Right hindlimb (tissue), 1 donor: ENCODE measurements around the gene CEP170B.
"Not testable (repeated sequence)": the region's sequence is repeated elsewhere in the genome, so short reads cannot be mapped to it uniquely, and the experiment has no call there.

ENCODE experiments used
- DNase-seq: peaks from one replicate; pipeline ENCODE4 v3.0.0-alpha.2; 2018

Gene CEP170B

GRCh38 chr14:104879983-104880565 lies 15.0 kb downstream of the CEP170B start:
- no peak for DNase-seq

DNA sequence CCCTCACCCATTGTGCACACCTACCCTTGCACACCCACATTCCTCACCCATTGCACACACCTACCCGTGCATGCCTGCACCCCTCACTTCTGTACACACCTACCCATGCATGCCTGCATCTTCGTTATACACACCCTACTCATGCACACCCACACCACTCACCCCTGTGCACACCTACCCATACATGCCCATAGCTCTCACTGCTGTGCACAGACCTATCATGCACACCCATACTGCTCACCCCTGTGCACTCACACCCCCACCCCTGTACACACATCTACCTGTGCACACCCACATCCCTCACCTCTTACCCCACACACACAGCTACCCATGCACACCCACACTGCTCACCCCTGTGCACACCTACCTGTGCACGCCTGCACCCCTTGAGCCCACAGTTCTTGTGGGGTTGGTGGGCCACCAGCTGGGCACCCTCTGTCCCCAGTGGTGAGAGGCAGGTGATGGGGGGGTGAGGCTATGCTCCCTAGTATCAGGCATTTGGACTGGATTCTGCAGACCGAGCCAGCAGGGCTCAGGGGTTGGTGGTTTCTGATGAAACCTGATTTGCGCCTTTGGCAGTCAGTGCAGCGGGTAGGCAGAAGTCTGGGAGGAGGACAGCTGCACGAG lies 15.6 kb downstream of the CEP170B start:
- no peak for DNase-seq

DNA sequence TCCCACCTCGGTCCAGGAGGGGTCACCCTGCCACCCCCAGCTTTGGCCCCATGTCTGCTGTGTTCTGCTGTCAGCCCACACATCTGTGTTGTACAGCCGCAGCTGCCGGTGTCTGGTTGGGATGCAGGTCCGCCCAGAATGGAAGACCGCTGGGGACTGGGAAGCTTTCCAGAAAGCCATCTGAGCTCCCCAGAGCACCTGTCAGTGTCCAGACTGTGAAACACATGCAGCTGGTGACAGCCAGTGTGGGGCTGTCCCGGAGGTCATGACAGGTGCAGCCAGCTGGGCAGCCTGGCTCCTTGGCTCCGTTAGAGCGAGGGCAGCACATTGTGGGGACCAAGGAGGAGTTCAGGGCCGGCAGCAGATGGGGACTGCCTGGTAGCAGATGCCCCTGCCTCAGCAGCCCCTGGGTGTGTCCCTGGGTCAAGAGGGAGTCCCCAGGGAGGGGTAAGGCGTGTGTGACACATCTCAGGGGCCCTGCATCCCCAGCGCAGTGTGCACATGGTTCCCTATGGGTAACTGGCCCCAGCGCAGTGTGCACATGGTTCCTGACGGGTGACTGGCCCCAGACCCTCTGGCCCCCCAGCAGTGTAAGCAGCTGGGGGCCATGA lies 16.4 kb downstream of the CEP170B start:
- peak; percentile 90 for DNase-seq

DNA sequence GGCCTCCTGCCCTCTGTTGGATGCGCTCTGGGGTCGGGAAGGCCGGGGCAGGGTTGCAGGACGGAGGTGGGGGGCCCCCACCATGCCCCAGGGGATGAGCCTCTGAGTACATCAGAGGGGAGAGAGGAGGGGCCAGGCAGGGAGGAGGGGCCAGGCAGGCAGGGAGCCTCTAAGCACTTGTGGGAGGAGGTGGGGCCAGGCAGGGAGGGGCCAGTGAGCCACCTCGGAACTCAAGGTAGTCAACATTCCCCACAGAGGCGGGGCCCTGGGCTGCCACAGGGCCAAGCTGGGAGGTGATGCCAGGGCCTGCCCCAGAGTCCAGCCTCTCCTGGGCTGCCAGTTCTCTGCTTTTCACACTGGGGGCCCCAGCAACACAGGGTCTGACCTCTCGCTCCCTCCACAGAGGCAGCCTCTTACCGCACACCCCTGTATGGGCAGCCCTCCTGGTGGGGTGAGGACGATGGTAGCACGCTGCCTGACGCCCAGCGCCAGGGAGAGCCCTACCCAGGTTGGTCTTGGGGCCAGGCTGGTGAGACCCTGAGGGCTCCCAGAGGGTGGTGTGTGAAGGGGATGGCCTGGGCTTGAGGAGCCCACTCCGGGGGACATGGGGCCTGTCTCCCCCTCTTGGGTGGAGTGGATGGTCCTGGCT lies 17.4 kb downstream of the CEP170B start:
- no peak for DNase-seq

GRCh38 chr14:104882991-104883660 lies 18.1 kb downstream of the CEP170B start:
- DNase-seq = no peak

DNA sequence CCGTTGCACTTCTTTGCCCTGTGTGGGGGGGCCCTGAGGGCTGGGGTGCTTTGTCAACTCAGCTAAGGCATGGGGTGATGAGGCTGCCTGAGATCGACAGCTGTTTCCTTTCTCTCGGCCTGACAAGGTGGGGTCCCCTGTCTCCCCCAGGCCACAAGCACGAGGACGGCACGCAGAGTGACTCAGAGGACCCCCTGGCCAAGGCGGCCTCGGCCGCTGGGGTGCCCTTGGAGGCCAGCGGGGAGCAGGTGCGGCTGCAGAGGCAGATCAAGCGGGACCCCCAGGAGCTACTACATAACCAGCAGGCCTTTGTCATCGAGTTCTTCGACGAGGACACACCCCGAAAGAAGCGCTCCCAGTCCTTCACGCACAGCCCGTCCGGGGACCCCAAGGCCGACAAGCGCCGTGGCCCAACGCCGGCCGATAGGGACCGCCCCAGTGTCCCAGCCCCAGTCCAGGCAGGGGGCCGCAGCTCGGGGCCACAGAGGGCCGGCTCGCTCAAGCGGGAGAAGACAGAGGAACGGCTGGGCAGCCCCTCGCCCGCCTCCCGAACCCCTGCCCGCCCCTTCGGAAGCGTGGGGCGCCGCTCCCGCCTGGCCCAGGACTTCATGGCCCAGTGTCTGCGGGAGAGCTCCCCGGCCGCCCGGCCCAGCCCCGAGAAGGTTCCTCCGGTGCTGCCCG lies 18.8 kb downstream of the CEP170B start:
- no peak for DNase-seq

DNA sequence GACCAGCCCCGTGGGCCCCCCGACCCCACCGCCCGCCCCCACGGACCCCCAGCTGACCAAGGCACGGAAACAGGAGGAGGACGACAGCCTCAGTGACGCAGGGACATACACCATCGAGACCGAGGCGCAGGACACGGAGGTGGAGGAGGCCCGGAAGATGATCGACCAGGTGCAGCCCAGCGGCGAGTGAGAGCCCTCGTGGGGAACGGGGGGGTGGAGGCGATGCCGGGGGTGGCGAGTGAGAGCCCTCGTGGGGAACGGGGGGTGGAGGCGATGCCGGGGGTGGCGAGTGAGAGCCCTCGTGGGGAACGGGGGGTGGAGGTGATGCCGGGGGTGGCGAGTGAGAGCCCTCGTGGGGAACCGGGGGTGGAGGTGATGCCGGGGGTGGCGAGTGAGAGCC lies 19.3 kb downstream of the CEP170B start:
- DNase-seq = not testable (repeated sequence)

DNA sequence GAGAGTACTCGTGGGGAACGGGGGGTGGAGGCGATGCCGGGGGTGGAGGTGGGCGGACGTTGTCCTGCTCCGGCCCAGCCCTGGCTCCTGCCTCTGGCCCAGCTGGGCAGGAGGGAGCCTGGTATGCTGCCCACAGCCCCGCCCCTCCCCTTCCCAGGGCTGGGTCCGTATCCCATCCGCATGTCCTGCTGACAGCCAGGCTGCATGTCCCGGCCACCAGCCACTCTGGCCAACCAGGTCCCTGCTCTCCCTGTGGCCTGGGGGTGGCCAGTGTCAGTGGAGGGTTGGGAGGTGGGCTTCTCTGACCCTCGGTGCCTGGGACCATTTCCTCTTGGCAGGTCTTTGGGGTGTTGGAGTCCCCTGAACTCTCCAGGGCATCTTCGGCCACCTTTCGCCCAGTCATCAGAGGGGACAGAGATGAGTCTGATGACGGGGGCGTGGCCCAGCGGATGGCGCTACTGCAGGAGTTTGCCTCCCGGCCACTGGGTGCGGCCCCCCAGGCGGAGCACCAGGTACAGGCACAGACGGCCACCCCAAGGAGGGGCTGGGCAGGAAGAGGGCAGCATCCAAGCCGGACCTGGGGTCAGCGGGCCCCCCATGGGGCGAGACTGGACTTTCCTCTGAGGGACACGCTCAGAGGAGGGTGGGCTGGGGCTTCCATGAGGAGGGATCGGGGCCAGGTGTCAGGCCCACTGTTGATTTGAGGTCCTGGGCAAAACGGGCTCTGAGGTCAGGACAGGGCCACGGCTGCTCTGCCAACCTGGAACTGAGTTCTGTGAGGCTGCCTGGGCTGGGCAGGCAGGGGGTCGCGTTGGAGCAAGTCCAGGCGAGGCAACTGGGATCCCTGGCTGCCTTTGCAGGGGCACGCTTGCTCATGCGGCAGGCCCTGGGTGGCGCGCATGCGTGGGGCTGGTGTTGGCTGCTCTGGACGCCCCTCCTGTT lies 20.2 kb downstream of the CEP170B start:
- DNase-seq = peak; percentile 18

- DNase-seq = peak; percentile 25
Measured at GRCh38 chr14:104885973-104886689, 21.1 kb downstream of the CEP170B start.

GRCh38 chr14:104886690-104887622 lies 21.9 kb downstream of the CEP170B start:
- DNase-seq = peak; percentile 15

- peak; percentile 18 for DNase-seq
Measured at GRCh38 chr14:104887623-104888488, 22.8 kb downstream of the CEP170B start.

- DNase-seq = peak; percentile 17
Measured at GRCh38 chr14:104888489-104889374, 23.7 kb downstream of the CEP170B start.

DNA sequence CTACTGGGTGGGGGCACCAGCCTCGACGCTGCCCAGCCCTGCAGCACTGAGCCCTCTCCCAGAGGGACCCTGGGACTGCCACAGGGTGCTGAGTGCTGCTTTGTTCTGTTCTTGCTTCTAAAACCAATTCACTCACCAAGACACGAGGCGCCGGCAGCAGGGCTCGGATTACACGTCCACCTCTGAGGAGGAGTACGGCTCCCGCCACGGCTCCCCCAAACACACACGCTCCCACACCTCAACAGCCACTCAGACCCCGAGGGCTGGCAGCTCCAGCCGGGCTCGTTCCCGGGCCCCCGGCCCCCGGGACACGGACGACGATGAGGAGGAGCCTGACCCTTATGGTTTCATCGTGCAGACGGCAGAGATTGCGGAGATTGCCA lies 24.3 kb downstream of the CEP170B start:
- DNase-seq = no peak

DNA sequence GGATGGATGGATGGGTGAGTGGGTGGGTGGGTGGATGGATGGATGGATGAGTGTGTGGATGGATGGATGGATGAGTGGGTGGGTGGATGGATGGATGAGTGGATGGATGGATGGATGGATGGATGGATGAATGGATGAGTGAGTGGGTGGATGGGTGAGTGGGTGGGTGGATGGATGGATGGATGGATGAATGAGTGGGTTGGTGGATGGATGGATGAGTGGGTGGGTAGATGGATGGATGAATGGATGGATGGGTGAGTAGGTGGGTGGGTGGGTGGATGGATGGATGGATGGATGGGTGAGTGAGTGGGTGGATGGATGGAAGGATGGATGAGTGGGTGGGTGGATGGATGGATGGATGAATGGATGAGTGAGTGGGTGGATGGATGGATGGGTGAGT lies 25.2 kb downstream of the CEP170B start:
- not testable (repeated sequence) for DNase-seq

DNA sequence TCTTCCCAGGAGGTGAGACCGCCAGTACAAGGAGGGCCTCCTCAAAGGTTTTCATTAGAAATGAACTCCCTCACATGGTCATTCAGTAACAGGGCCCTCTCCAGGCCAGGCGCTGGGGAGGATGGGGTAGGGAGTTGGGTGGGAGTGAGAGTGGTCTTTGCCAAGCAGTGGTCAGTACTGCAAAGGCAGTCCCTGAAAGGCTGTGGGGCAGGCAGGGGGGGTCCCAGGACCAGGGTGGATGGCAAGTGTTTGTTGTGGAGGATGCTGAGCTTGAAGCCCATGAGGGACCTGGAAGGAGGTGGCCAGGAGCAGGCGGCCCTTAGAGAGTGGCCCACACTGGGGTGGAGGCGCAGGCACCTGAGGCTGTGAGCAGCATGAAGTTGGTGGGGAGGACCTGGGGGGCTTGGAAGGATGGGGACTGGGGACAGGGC lies 26.1 kb downstream of the CEP170B start:
- DNase-seq = no peak

GRCh38 chr14:104891664-104892530 lies 26.8 kb downstream of the CEP170B start:
- no peak for DNase-seq
